Nephron (organoid): ENCODE measurements around the gene MYO1D.
"Not testable (repeated sequence)": the region's sequence is repeated elsewhere in the genome, so short reads cannot be mapped to it uniquely, and the experiment has no call there.

ENCODE experiments used
- H3K27ac Mint-ChIP-seq, 3 experiments: 2 replicates each; pipeline ENCODE4 v1.8.0; 2020; ENCODE audit warnings: mixed read lengths in 3 of 3, mild to moderate bottlenecking in 2 of 3, moderate library complexity in 1 of 3
- H3K27me3 Mint-ChIP-seq: 2 replicates; pipeline ENCODE4 v1.8.0; 2021; ENCODE audit warnings: low read depth, mild to moderate bottlenecking, moderate library complexity, mixed read lengths
- H3K36me3 Mint-ChIP-seq: 2 replicates; pipeline ENCODE4 v1.8.0; 2020; ENCODE audit warnings: low read depth, mixed read lengths
- H3K4me1 Mint-ChIP-seq: 2 replicates; pipeline ENCODE4 v1.8.0; 2020; ENCODE audit warnings: mixed read lengths
- H3K4me3 Mint-ChIP-seq, 3 experiments: 2 replicates each; pipeline ENCODE4 v1.8.0; 2020; ENCODE audit warnings: mild to moderate bottlenecking in 3 of 3, mixed read lengths in 3 of 3, moderate library complexity in 2 of 3
- H3K9me3 Mint-ChIP-seq: 2 replicates; pipeline ENCODE4 v1.8.0; 2020; ENCODE audit warnings: mixed read lengths
- TF ChIP-seq, protein P1 (sequence below), 3 experiments: fragments of 200-600 bp; sonication (generic); IDR thresholded peaks; one replicate each; pipeline ENCODE4 v1.5.0; 2021; ENCODE audit warnings: antibody characterized with exemption in 3 of 3; ENCODE audit not compliant: unreplicated experiment in 3 of 3

MYO1D gene

DNA sequence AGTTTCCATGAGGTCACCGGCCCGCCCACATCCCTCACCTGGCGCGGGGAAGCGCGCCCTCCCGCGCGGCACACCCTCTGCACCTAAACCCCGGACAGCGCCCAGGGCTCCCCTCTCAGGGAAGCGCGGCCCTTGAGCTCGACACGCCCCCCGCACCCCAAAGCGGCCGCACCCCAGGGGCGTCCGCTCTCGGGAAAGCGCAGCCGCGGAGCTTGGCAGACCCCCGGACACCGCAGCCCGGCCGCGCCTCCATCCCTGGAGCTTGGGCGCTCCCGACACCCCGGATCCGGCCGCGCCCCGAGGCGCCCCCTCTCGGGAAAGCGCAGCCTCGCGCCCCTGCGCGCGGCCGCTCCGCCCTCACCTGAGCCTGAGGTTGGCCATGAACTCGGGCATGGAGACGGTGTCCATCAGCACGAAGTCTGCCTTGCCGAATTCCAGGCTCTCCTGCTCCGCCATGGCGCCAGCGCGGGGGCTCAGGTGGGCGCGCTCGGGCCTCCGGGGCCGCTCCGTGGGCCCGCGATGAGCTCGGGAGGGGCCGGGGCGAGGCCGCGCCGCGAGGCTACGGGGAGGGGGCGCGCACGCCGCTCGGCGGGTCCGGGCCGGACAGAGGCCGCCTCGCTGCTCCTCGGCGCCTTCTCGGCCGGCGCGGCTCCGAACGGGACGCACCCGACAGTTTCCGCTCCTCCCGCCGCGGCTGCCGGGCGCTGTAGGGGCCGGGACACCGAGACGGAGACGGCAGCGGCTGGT lies at the start of gene MYO1D:
Gene MYO1D, minus strand, starts transcription at position 708 of the 747 bp plus-strand sequence. Its CDS starts 252 bp downstream, at position 456.
- H3K27me3 Mint-ChIP-seq = peaks cover 26% of the 10 kb centered on the region
- no peaks in the 10 kb centered on the region for H3K9me3 Mint-ChIP-seq

DNA sequence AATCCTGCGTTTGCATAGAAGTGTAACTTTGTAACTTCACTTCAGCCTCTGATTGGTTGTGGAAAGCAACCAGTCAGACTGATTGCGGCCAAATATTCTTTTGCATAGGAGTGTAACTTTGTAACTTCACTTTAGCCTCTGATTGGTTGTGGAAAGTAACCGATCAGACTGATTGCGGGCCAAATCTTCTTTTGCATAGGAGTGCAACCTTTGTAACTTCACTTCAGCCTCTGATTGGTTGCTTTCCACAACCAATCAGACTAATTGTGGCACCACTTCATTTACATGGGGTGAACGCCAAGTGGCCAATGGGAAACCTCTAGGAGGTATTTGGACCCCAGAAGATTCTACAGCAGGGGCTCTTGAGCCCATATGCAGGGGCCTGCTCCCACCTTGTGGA lies 49.3 kb upstream of the MYO1D start:
- H3K27ac Mint-ChIP-seq = peak overlapping the region in 1 of 3 experiments; percentile 12
- H3K4me3 Mint-ChIP-seq = peak overlapping the region in 2 of 3 experiments; percentile 42 to 61
- no peaks in the 10 kb centered on the region for H3K4me1 Mint-ChIP-seq
- no peaks in the 10 kb centered on the region for H3K27me3 Mint-ChIP-seq
- no peaks in the 10 kb centered on the region for H3K9me3 Mint-ChIP-seq
- TF ChIP-seq, protein P1, sequence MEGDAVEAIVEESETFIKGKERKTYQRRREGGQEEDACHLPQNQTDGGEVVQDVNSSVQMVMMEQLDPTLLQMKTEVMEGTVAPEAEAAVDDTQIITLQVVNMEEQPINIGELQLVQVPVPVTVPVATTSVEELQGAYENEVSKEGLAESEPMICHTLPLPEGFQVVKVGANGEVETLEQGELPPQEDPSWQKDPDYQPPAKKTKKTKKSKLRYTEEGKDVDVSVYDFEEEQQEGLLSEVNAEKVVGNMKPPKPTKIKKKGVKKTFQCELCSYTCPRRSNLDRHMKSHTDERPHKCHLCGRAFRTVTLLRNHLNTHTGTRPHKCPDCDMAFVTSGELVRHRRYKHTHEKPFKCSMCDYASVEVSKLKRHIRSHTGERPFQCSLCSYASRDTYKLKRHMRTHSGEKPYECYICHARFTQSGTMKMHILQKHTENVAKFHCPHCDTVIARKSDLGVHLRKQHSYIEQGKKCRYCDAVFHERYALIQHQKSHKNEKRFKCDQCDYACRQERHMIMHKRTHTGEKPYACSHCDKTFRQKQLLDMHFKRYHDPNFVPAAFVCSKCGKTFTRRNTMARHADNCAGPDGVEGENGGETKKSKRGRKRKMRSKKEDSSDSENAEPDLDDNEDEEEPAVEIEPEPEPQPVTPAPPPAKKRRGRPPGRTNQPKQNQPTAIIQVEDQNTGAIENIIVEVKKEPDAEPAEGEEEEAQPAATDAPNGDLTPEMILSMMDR (IDR thresholded peaks at IDR 0.05; ENCODE audit: unreplicated experiment in 3 of 3) = no peak
- no peaks in the 10 kb centered on the region for H3K36me3 Mint-ChIP-seq

More for the DNA sequence above, at the start of gene MYO1D:
- TF ChIP-seq, protein P1 (IDR thresholded peaks at IDR 0.05; ENCODE audit: unreplicated experiment in 3 of 3) = peak in 2 of 3 experiments; percentile 17 to 39
- Mint-ChIP-seq H3K4me3 (peak within 1 kb of the TSS; percentile 89 to 95 (median 93)), H3K27ac (peak within 1 kb of the TSS; percentile 44 to 89 (median 81)), H3K36me3 (no peaks in the 10 kb centered on the region), H3K4me1 (peaks cover 15% of the 10 kb centered on the region)

DNA sequence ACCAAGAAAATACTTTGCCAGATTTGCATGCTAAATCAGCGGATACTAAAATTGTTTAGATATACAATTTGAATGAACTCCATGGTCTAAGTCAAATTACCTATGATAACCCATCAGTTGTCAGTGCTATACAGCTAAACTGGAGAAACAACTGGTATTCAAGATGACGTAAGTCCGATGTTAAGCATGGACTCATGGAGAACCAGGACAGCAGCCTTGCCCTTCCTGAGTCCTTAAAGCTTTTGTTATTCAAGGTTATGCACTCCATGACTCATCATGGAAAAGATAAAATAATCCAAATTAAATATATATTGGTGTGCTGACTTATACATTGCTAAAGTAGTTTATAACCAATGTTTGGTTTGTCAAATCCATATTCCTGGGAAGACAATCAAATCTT lies 47.0 kb upstream of the MYO1D start:
- H3K4me1 Mint-ChIP-seq, H3K36me3 Mint-ChIP-seq, H3K27me3 Mint-ChIP-seq: not testable (repeated sequence)

GRCh38 chr17:32921017-32921416 lies 44.1 kb upstream of the MYO1D start:
- Mint-ChIP-seq H3K9me3 (no peaks in the 10 kb centered on the region), H3K27ac (no peak overlapping the region)

More for the DNA sequence above, 47.0 kb upstream of the MYO1D start:
- H3K9me3 Mint-ChIP-seq, H3K4me3 Mint-ChIP-seq, H3K27ac Mint-ChIP-seq: not testable (repeated sequence)

GRCh38 chr17:32920293-32920692 lies 43.4 kb upstream of the MYO1D start:
- Mint-ChIP-seq H3K4me1 (no peaks in the 10 kb centered on the region), H3K36me3 (no peaks in the 10 kb centered on the region), H3K4me3 (no peak overlapping the region), H3K27ac (no peak overlapping the region), H3K9me3 (no peaks in the 10 kb centered on the region), H3K27me3 (peaks cover 4% of the 10 kb centered on the region)
- TF ChIP-seq, protein P1 (IDR thresholded peaks at IDR 0.05; ENCODE audit: unreplicated experiment in 3 of 3) = no peak

More at GRCh38 chr17:32921017-32921416, 44.1 kb upstream of the MYO1D start:
- Mint-ChIP-seq H3K4me1 (no peaks in the 10 kb centered on the region), H3K4me3 (no peak overlapping the region), H3K36me3 (no peaks in the 10 kb centered on the region), H3K27me3 (peaks cover 4% of the 10 kb centered on the region)
- TF ChIP-seq, protein P1 (IDR thresholded peaks at IDR 0.05; ENCODE audit: unreplicated experiment in 3 of 3) = no peak

DNA sequence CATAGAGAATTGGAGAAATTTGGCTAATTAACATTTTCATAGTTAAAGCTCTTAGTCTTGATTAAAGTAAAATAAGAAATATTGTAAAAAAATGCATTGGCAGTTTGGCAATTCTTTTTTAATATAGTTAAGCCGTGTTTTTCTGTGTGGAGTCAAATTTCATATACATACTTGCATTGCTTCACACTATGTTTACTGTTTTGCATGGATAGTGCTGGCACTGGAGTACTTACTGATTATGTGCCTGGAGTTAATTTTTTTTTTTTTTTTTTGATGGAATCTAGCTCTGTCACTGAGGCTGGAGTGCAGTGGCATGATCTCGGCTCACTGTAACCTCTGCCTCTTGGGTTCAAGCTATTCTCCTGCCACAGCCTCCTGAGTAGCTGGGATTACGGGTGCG lies 43.0 kb upstream of the MYO1D start:
- H3K4me1 Mint-ChIP-seq, H3K27ac Mint-ChIP-seq, H3K4me3 Mint-ChIP-seq, H3K27me3 Mint-ChIP-seq, H3K9me3 Mint-ChIP-seq, H3K36me3 Mint-ChIP-seq: not testable (repeated sequence)

DNA sequence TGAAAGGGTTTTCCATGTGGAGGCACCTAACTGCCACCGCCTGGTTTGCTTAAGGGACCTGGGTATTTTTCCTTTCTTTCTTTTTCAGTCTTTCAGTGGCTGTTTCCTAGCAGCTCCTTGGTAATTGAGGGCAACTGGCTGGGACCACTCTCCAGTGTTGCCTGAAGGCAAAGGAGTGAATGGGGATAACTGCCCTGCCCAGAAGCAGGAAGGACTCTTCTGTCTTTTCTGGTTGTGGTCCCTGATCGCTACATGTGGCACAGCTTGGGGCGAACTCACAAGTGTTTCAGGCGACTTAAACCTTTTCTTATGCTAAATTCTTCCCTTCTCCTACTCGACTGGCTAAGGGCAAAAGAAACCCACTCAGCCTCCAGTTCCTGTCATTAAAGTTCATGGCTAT lies 40.9 kb upstream of the MYO1D start:
- Mint-ChIP-seq H3K4me1 (no peaks in the 10 kb centered on the region), H3K36me3 (no peaks in the 10 kb centered on the region), H3K9me3 (no peaks in the 10 kb centered on the region), H3K27me3 (peaks cover 4% of the 10 kb centered on the region), H3K27ac (no peak overlapping the region), H3K4me3 (no peak overlapping the region)
- TF ChIP-seq, protein P1 (IDR thresholded peaks at IDR 0.05; ENCODE audit: unreplicated experiment in 3 of 3) = no peak
